GM19463 (cell line): ENCODE results near the gene SEZ6.

ENCODE experiments used
- ATAC-seq: cut with Tn5 transposase; IDR thresholded peaks from one replicate; pipeline ENCODE4 v1.9.1; 2021; ENCODE audit warnings: mild to moderate bottlenecking, moderate library complexity; ENCODE audit not compliant: unreplicated experiment

The SEZ6 gene, protein sequence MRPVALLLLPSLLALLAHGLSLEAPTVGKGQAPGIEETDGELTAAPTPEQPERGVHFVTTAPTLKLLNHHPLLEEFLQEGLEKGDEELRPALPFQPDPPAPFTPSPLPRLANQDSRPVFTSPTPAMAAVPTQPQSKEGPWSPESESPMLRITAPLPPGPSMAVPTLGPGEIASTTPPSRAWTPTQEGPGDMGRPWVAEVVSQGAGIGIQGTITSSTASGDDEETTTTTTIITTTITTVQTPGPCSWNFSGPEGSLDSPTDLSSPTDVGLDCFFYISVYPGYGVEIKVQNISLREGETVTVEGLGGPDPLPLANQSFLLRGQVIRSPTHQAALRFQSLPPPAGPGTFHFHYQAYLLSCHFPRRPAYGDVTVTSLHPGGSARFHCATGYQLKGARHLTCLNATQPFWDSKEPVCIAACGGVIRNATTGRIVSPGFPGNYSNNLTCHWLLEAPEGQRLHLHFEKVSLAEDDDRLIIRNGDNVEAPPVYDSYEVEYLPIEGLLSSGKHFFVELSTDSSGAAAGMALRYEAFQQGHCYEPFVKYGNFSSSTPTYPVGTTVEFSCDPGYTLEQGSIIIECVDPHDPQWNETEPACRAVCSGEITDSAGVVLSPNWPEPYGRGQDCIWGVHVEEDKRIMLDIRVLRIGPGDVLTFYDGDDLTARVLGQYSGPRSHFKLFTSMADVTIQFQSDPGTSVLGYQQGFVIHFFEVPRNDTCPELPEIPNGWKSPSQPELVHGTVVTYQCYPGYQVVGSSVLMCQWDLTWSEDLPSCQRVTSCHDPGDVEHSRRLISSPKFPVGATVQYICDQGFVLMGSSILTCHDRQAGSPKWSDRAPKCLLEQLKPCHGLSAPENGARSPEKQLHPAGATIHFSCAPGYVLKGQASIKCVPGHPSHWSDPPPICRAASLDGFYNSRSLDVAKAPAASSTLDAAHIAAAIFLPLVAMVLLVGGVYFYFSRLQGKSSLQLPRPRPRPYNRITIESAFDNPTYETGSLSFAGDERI

DNA sequence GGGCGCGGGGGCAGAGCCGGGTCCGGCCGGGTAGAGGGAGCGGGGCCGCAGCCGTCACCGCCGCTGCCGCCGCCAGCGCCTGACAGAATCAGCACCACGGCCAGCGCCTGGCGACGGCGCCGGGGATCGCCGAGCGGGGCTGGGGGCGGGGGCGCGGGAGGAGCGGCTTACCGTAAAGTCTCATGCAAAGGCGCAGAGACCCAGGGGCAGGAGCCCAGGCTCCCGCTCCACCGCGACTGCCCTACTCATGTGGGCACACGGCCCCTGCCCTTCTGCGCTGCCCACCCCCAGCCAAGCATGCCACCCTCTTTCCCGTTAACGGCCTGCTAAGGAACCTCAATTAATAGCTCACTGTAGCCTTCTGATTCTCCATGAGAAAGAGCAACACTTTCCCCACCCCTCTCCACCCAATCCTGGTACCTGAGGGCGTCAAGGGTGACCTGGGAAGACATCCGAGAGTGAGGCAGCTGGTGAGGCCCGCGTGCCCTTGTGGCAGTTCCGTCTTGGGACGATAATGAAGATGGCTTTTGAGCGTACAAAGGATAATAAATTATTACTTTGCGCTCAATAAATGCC is at the start of gene SEZ6:
TSS of gene SEZ6 (minus strand) at position 98 of the 576 bp plus-strand sequence. CDS start 164 bp downstream, outside the sequence.
- no peak for ATAC-seq

DNA sequence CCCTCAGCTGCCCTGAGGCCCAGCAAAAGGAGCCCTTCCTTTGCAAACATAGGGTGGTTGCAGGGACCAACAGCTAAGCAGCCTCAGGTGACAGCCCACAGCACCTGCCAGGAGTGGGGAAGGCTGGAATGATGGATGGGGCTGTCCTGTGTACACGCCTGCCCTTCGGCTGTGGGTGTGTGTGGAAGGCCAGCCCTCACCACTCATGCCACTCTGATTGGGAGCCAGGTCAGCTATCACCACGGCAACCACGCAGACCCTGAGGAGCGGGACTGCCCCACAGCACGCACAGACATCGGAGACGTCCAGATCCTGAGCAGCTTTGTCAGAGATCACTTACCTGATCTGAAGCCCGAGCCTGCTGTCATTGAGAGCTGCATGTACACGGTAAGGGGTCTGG is 49.0 kb upstream of the SEZ6 start:
- no peak for ATAC-seq

DNA sequence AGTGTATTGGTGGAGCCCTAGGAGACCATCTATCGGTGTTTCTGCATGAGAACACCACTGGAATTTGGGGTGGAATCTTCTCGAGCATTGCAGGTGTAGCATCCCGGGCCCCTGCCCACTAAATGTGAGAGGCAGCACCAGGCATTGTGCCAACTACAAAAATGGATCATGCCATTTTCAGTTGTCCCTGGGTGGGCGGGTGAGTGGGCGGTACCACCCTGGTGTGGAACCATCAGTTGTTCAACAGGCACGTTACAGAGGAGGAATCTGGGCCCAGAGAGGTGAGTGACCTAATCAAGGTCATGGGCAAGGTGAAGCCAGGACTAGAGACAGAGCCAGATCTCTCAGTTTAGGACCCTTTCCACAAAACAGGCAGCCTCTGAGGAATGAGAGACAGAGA is 45.9 kb upstream of the SEZ6 start:
- no peak for ATAC-seq

DNA sequence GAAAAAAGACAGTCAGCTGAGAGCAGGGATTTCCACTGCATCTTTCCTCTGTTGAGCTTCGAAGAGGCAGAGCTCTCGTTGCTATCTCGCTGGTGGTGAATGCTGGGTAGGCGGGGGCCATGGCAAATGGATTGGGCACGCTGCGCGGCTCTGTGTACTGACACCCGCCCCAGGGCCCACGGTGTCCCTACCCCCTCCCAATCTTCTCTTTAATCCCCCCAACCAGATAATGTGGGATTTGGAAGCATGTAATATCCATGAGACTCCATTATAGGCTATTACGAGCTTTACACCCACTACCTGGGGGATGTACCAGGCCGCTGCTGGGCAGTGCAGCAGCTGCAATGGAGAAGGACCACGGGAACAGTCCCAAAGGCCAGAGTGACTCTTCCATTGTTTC is 45.4 kb upstream of the SEZ6 start:
- no peak for ATAC-seq

DNA sequence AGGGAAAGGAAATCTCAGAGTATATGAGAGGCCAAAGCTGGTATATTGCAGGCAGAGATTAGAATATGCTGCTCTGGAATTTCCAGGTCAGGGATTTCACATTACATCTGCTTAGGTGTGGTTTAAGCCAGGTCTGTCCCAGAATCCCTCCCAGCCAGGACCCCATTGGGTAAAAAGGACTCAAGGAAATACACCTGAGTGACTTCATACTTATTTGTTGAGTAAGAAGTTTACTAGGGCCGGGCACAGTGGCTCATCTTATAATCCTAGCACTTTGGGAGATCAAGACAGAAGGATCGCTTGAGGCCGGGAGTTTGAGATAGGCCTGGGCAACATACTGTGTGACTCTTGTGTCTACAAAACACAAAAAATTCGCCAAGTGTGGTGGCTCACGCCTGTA is 44.3 kb upstream of the SEZ6 start:
- ATAC-seq: no peak

DNA sequence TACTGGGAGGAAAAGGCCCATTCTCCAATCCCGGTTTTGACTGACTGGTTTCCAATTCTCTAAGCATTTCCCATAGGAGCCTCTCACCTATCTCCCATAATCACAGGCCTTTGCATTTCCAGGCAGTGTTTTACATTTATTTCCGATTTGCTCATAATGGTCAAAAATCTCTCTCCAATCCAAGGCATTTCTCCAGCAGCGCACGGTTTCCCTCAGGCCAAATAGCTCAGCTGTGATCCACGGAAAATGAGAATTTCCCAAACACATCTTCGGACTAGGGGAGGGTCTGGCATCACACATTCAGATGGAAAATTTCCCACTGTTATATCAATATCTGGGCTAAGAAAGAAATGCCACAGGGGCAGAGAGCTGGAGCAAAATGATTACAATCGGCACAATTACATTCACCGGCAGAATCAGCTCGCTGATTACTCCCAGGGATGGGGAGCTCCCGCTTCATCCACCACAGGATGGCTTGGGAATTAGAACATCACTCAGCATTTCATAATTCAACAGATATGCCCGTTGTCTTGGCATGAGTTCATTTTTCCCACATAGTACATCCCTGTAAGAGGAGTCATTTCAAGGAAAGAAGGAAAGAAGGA is 43.8 kb upstream of the SEZ6 start:
- ATAC-seq: no peak

DNA sequence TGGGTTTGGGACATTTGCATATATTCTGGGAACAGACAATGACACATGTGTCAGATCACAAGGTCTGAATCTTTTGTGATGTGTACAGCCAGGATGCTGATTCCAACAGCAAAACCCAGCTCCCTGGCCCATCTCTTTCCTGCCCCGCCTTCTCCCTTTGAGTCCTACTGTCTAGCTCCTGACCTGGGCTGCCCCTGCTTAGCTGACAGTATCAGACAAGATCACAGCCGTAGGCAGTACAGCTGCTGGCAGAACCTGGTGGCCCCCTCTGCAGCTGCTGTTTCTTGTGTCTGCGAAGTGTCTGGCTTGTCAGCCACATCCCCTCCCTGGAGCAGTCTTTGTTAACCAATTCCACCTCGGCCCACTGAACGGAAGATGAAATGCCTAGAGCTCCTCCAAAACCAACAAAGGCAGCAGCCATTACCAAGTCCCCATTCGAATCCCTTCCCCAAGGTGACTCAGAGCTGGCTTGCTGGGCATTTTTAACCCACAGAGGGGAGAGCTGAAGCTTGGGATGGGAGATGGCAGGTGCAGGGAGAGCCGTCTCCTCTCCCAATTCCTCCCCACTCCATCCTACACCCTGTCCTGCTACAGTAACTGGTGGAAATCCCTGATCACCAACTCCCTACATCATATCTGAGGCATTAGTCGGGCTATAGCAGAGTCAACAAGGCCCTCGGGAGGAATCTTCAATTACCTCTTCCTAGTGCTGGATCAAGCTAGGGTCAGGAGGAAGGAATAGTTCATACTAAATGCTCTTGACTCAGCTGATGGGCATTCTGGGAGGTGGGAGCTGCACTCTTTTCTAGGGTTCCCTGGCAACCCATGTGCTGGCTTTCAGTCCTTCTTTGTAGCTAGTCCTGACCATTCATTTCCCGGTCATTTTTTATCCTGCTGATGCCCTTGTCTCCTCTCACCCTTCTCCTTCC is 42.9 kb upstream of the SEZ6 start:
- no peak for ATAC-seq

DNA sequence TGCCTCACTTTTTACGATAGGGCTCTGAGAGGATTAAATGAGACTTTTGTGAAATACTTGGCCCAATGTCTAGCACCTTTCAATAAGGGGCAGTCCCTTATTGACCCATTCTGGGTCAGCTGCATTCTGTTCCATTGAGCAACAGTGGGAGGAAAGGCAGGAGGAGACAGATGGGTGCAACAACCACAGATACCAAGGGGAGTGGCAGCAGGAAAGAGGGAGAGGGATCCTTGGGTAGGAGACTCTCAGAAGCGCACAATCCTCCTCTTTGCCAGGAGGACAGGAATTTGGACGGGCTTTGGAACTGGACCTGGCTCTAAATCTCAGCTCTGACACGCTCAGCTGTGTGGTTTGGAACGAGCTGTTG is 40.6 kb upstream of the SEZ6 start:
- ATAC-seq: no peak

DNA sequence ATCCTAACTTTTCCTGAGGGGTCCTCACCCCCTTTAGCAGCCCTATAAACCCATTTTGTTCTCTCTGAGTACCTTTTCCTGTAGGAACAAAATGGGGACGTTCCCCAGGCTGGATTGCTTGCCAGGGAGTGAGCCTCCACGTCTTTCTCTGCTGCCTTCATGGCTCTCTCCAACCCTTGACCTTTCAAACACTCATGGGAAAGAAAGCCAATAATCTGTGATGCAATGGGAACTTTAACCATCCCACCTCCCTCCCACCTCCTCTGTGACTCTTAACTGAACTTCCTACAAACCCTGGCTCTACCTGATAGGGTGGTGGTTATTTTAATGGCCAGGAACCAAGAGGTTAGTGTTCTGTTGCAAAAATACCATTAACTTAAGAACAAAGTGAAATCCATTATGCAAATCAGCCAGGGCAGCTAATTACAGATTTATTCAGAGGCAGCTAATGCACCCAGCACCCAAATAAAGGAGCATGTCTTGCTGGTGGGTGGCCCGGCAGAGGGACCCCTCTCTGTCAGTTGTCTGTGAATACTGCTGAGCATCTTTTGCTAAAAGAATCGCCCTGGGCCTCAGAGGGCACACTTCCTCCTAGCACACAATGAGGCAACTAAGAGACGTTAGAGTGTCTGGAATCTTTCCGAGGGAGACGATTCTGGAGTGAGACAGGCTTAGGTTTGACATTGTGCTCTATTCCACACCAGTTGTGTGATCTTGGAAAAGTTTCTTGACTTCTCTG is 40.1 kb upstream of the SEZ6 start:
- ATAC-seq: no peak

DNA sequence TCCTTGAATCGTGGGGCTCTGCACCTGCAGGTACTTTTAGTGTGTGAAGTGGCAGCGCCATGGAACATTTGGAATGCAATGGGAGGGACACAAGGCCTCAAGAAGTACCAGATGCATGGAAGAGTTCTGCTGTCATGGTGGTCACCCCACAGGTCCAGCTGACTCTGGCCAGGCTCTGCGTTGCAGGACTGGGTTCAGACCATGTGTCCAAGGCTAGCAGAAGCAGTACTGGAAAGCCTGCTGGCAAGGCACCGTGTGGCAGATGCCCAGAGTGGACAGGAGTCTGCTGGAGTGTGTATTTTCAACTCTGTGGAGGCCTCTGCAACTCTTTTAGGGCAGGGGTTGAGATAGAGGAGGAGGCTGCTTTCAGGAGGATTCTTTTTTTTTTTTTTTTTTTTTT is 39.2 kb upstream of the SEZ6 start:
- ATAC-seq: no peak

DNA sequence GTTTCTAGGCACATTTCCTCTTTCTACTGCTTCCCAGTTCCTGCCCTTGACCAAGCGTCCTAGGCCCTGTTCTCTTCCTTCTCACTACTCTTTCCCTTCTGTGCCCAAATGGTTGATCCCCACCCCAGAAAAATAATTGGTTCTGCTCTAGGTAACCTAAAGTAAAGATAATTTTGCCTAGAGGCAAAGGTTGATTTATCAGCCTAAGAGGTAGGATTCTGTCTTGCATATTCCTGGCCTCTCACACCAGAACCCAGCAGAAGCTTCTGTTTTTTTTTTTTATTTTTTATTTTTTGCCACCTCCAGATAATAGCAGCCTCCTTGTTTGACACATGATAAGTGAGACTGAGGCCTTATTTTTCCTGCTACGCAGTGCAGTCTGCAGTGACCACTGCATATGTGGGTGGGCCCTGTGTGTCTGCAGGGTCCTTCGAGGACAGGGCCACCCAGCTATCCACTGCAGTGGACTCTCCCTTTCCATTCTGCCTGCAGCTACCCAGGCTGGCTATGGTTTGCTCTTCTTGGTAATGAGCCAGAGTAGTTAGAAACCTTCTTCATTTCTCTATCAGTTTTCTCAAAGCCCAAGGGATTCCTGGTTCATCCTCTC is 37.8 kb upstream of the SEZ6 start:
- no peak for ATAC-seq

DNA sequence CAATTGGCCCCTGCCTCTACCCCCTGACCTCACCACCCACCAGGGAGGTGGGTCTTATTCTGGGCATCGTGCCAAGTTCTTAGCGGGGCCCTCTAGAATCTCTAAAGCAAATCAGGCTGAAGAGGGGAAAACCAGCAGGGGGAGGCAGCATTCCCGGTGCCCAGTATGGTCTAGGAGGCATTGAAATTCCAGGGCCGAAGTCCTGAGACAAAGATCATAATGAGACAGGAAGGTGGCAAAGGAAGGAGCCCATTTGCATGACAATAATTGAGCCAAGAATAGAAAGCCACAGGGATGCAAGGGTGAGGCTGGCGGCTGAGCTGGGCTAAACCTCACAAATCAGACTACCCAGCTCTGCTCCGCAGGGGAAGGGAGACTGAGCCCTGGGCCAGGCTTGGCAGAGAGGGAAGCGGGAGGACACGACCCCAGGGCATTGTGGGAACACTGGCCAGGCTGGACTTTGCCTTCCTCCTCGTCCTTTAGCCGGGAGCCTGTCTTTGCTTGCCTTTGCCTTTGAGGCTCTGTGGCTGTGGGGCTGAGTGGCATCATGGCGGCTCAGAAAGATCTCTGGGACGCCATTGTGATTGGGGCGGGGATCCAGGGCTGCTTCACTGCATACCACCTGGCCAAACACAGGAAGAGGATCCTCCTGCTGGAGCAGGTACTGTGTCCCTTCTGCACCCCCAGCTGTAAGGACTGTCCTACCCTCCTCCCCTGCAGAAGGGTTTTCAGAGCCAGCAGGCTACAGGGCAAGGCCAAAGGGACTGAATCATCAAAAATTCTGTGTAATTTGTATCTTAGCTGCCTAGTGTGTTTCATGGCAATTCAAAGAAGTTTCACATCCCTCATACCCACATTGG is 37.1 kb upstream of the SEZ6 start, which contains the start of gene PIPOX:
TSS of gene PIPOX (plus strand) at position 463 of the 860 bp plus-strand sequence. CDS start at position 548, 85 bp downstream.
- ATAC-seq: no peak

DNA sequence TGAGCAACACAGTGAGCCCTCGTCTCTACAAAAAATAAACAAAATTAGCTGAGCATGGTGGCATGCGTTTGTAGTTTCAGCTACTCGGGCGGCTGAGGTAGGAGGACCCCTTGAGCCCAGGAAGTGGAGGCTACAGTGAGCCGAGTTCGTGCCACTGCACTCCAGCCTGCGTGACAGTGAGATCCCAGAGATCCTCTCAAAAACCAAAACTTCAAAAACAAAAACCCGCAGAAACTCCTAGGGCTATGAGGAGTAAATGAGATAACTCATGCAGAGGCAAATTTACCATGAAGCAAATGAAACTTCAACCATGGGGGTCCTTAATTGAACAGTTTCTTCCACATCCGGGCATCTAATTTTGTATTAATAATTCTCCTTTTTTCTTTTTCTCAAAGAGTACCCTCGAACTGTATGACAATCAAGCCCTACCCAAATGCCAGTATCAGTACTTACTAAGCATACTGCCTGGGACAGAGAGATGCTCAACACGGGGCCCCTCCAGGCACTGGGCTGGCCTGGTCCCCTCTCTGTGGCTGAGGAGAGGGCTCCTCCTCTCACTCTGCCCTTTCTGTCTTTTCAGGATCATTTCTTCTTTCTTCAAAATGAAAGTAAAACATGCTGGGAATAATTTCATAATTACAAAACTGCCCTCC is 36.3 kb upstream of the SEZ6 start:
- ATAC-seq: no peak

DNA sequence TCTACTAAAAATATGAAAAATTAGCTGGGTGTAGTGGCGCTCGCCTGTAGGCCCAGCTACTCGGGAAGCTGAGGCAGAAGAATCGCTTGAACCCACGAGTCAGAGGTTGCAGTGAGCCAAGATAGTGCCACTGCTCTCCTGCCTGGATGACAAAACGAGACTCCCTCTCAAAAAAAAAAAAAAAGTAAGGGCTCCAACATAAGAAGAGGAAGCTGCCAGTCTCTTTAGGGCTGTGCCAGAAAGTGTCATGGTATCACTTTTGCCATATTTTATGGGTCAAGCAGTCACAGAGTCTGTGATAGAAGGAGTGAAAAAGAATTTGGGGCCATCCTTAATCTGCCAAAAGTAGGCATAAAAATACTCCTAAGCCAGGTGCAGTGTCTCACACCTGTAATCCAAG is 35.7 kb upstream of the SEZ6 start:
- ATAC-seq: no peak

DNA sequence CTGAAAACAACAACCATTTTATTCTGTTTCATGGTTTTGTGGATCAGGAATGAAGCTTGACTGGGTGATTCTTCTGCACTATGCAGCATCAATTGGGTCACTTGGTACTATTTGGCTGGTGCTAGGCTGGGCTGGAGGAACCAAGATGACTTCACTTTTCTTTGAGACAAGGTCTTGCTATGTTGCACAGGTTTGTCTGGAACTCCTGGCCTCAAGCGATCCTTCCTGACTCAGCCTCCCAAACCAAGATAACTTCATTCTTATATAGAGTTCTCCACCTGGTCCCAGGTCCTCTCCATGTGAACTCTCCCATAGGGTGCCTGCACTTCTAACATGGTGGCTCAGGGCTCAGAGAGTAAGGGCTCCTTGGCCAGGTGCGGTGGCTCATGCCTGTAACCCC is 35.3 kb upstream of the SEZ6 start:
- ATAC-seq: no peak

DNA sequence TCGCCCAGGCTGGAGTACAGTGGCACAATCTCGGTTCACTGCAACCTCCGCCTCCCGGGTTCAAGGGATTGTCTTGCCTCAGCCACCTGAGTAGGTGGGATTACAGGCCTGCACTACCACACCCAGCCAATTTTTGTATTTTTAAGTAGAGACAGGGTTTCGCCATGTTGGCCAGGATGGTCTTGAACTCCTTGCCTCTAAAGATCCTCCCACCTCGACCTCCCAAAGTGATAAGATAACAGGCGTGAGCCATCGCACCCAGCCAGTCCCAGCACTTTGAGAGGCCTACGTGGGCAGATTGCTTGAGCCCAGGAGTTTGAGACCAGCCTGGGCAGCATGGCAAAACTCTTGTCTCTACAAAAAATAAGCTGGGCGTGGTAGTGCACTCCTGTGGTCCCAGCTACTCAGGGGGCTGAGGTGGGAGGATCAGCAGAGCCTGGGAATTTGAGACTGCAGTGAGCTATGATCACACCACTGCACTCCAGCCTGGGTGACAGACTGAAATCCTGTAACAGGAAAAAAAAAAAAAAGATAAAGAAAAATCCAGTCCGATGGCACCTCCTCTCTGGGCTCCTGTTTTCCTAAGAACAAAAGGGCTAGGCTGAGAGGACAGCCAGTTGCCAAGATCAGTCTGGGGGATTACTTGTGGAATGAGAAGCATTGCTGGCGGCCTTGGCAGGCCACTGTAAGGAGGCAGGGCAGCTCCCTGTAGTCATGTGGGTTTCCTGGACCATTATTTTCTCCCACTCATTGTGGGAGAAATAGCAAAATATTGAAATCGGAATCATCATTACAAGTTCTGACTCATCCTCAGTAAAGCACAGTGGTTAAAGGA is 34.1 kb upstream of the SEZ6 start:
- no peak for ATAC-seq
